HepG2 (cell line): ENCODE data around the gene UTRN. TPM values are rescaled to one million over a fixed set of nuclear protein-coding genes. Genes with fewer than 3 reads are reported as not detected.

Source experiments
- ARNT ChIP-seq: fragments of 450-650 bp; IDR thresholded peaks from 2 replicates; pipeline ENCODE4 v1.6.1; 2017
- ARNT2 ChIP-seq: sonication (generic); formaldehyde crosslinking; IDR thresholded peaks from 2 replicates; pipeline ENCODE4 v1.8.0; 2022; ENCODE audit warnings: mild to moderate bottlenecking, low read depth, missing genetic modification reagents, moderate library complexity
- BCL3 ChIP-seq: sonication (generic); formaldehyde crosslinking; IDR thresholded peaks from 2 replicates; pipeline ENCODE4 v1.5.1; 2020; ENCODE audit warnings: mild to moderate bottlenecking, missing genetic modification reagents, moderate library complexity
- EP300 ChIP-seq, 3 experiments: sonication (generic) in 1 of 3; formaldehyde crosslinking in 1 of 3; IDR thresholded peaks; 2 replicates each; pipeline versions ENCODE4 v1.5.1 to v1.6.1; 2011 to 2020; ENCODE audit warnings: low read depth in 2 of 3, low read length in 2 of 3, borderline replicate concordance in 1 of 3, improper control_type of control experiment in 1 of 3, mild to moderate bottlenecking in 1 of 3, missing genetic modification reagents in 1 of 3, moderate library complexity in 1 of 3
- GMEB2 ChIP-seq: IDR thresholded peaks from 2 replicates; pipeline ENCODE4 v1.6.1; 2016; ENCODE audit warnings: missing biosample characterization, missing genetic modification reagents, low read depth
- IKZF5 ChIP-seq: IDR thresholded peaks from 2 replicates; pipeline ENCODE4 v1.6.1; 2018; ENCODE audit warnings: missing genetic modification reagents, mild to moderate bottlenecking, missing compliant biosample characterization
- NCOA5 ChIP-seq: sonication (generic); formaldehyde crosslinking; IDR thresholded peaks from 2 replicates; pipeline ENCODE4 v1.4.0; 2020; ENCODE audit warnings: missing genetic modification reagents
- NFE2 ChIP-seq: sonication (generic); formaldehyde crosslinking; IDR thresholded peaks from 2 replicates; pipeline ENCODE4 v1.4.0; 2020; ENCODE audit warnings: missing genetic modification reagents
- PAWR ChIP-seq: sonication (generic); formaldehyde crosslinking; IDR thresholded peaks from 2 replicates; pipeline ENCODE4 v1.4.0; 2020; ENCODE audit warnings: missing genetic modification reagents, mild to moderate bottlenecking, borderline replicate concordance
- PHF21A ChIP-seq: sonication (generic); formaldehyde crosslinking; IDR thresholded peaks from 2 replicates; pipeline ENCODE4 v1.5.0; 2020; ENCODE audit warnings: mild to moderate bottlenecking, missing genetic modification reagents
- POGK ChIP-seq: sonication (generic); formaldehyde crosslinking; conservative IDR thresholded peaks from 2 replicates; pipeline ENCODE4 v1.8.0; 2022; ENCODE audit warnings: mild to moderate bottlenecking, moderate library complexity, missing genetic modification reagents
- RFX1 ChIP-seq: fragments of 450-650 bp; IDR thresholded peaks from 2 replicates; pipeline ENCODE4 v1.6.1; 2017
- SRSF4 ChIP-seq: fragments of 200-400 bp; formaldehyde crosslinking; IDR thresholded peaks from one replicate; pipeline ENCODE4 v1.6.1; 2018; ENCODE audit warnings: mild to moderate bottlenecking, low read depth, low read length, moderate library complexity; ENCODE audit not compliant: poor library complexity, severe bottlenecking
- TBL1XR1 ChIP-seq: fragments of 150-350 bp; IDR thresholded peaks from 2 replicates; pipeline ENCODE4 v1.6.1; 2014; ENCODE audit warnings: borderline replicate concordance, low read length; ENCODE audit not compliant: partially characterized antibody
- TBP ChIP-seq: sonication (generic); formaldehyde crosslinking; IDR thresholded peaks from 2 replicates; pipeline ENCODE4 v1.5.0; 2020; ENCODE audit warnings: missing genetic modification reagents
- TBX3 ChIP-seq: fragments of 450-650 bp; IDR thresholded peaks from 2 replicates; pipeline ENCODE4 v1.6.1; 2017; ENCODE audit warnings: antibody characterized with exemption, mild to moderate bottlenecking, inconsistent platforms, borderline replicate concordance
- ZFYVE20 ChIP-seq: sonication (generic); formaldehyde crosslinking; IDR thresholded peaks from 2 replicates; pipeline ENCODE4 v1.8.0; 2023; ENCODE audit warnings: low read depth, mild to moderate bottlenecking, moderate library complexity, missing genetic modification reagents, borderline replicate concordance
- ZKSCAN8 ChIP-seq: IDR thresholded peaks from 2 replicates; pipeline ENCODE4 v1.6.1; 2016; ENCODE audit warnings: borderline replicate concordance, missing genetic modification reagents, missing compliant biosample characterization
- ZNF124 ChIP-seq: sonication (generic); formaldehyde crosslinking; IDR thresholded peaks from 2 replicates; pipeline ENCODE4 v1.4.0; 2020; ENCODE audit warnings: missing genetic modification reagents
- ZNF234 ChIP-seq: sonication (generic); formaldehyde crosslinking; conservative IDR thresholded peaks from 2 replicates; pipeline ENCODE4 v1.5.1; 2020; ENCODE audit warnings: mild to moderate bottlenecking, missing genetic modification reagents
- ZNF275 ChIP-seq: sonication (generic); formaldehyde crosslinking; IDR thresholded peaks from 2 replicates; pipeline ENCODE4 v1.8.0; 2022; ENCODE audit warnings: missing genetic modification reagents, mild to moderate bottlenecking, inconsistent platforms, borderline replicate concordance
- ZNF615 ChIP-seq: sonication (generic); formaldehyde crosslinking; IDR thresholded peaks from 2 replicates; pipeline ENCODE4 v1.5.0; 2020; ENCODE audit warnings: mild to moderate bottlenecking, missing genetic modification reagents, borderline replicate concordance
- polyA plus RNA-seq, 8 experiments: library from polyadenylated mRNA; depleted of rRNA in 3 of 8; stranded (reverse) in 7 of 8; unstranded in 1 of 8; fragments of >200 nt; fragmentation: Illumina TruSeq in 4 of 8; extraction: Trizol in 4 of 8; gene quantifications; 2 replicates each; pipeline versions ENCODE4 v1.2.1 to v1.2.3, GENCODE V29; 2011 to 2016; ENCODE audit warnings: low read depth in 4 of 8, missing spikeins in 1 of 8, mixed read lengths in 1 of 8; ENCODE audit not compliant: insufficient read depth in 1 of 8
- total RNA-seq, 5 experiments: library from RNA; depleted of rRNA; stranded (reverse); fragments of >200 nt; fragmentation: Illumina TruSeq; extraction: Trizol; gene quantifications; 2 replicates each; pipeline ENCODE4 v1.2.3, GENCODE V29; 2016; ENCODE audit warnings: low read depth in 1 of 5

The UTRN gene
- total and polyA plus RNA-seq, 2 of the 13 experiments (the other 11 are each of a cell fraction or from before 2014, with no cell fraction given) = 102 to 116 TPM

GRCh38 chr6:144284783-144285547 is at the start of gene UTRN (continued):
- peak; percentile 96 for TF ChIP-seq IKZF5 (CRISPR knock-in tag)
- TF ChIP-seq ZNF234 (CRISPR knock-in tag) = peak; percentile 65
- TF ChIP-seq NFE2 (CRISPR knock-in tag) = no peak
- TF ChIP-seq ZNF275 (CRISPR knock-in tag) = no peak
- peak; percentile 90 for TF ChIP-seq ARNT2
- TF ChIP-seq POGK (CRISPR knock-in tag) = peak; percentile 92
- TF ChIP-seq ZNF615 (CRISPR knock-in tag) = no peak; the same call in 1 of the 2 replicates
- no peak for TF ChIP-seq SRSF4
- peak; percentile 93; the same call in 1 of the 2 replicates for TF ChIP-seq PHF21A (CRISPR knock-in tag)
- TF ChIP-seq RFX1 = no peak
- peak; percentile 74; the same call in 1 of the 2 replicates for TF ChIP-seq ZKSCAN8 (CRISPR knock-in tag)
- TF ChIP-seq PAWR (CRISPR knock-in tag) = no peak
- TF ChIP-seq ARNT = no peak
- no peak for TF ChIP-seq GMEB2 (CRISPR knock-in tag)
- no peak for TF ChIP-seq NCOA5 (CRISPR knock-in tag)
- peak; percentile 86; the same call in 1 of the 2 replicates for TF ChIP-seq TBP (CRISPR knock-in tag)
- peak; percentile 41 for TF ChIP-seq TBL1XR1
- no peak; the same call in 1 of the 2 replicates for TF ChIP-seq ZNF124 (CRISPR knock-in tag)
- TF ChIP-seq TBX3 = no peak
- TF ChIP-seq BCL3 (CRISPR knock-in tag) = peak; percentile 89
- TF ChIP-seq EP300 (IDR thresholded peaks at IDR 0.05; ENCODE audit: low read depth in 2 of 2, low read length in 2 of 2) = no peak
- TF ChIP-seq EP300 (CRISPR knock-in tag; IDR thresholded peaks at IDR 0.05; ENCODE audit: borderline replicate concordance) = peak; percentile 26; the same call in 1 of the 2 replicates
- no peak; the same call in 1 of the 2 replicates for TF ChIP-seq ZFYVE20 (CRISPR knock-in tag)
